Left renal pelvis (tissue), 4 donors: ENCODE data around the gene SUPT20H. TPM values are rescaled to one million over a fixed set of nuclear protein-coding genes. Genes with fewer than 3 reads are reported as not detected.
"Not testable (repeated sequence)": the region's sequence is repeated elsewhere in the genome, so short reads cannot be mapped to it uniquely, and the experiment has no call there.

Source experiments
- DNase-seq, 4 donors: peaks; one replicate each; pipeline ENCODE4 v3.0.0-alpha.2; 2013; ENCODE audit warnings: low read depth in 4 of 4, low spot score in 3 of 4
- polyA plus RNA-seq, 4 donors: library from polyadenylated mRNA; unstranded; fragments of 120-200 nt; gene quantifications; one replicate each; pipeline ENCODE4 v1.2.1, GENCODE V29; 2013; ENCODE audit not compliant: insufficient read length in 4 of 4

Gene SUPT20H
- polyA plus RNA-seq, 4 donors = 90.2 to 116 (median 97.9) TPM

DNA sequence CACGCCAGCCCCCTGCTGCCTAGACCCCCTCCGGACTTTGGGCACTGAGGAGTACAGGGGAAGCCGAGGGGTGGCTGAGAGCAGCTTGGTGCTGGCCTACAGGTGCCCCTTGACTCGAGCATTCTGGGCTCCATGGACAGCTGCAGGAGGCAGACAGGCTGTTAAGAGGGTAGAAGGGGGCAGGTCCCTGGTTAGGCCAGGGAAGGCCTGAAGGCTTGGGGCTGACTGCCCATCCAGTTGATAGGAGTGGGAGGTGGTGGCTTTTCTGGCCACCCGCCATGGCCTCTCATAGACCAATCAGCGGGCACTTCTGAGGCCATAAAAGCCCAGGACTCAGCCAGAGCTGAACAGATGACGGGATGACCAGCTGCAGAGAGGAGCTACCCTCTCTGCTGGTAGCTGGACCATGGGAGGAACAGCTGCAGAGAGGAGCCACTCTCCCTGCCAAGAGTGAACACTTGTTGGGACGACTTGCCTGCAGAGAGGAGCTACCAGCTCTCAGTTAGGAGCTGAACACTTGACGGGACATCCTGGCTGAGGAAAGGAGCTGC, 10.7 kb upstream of the SUPT20H start:
- DNase-seq = no peak

DNA sequence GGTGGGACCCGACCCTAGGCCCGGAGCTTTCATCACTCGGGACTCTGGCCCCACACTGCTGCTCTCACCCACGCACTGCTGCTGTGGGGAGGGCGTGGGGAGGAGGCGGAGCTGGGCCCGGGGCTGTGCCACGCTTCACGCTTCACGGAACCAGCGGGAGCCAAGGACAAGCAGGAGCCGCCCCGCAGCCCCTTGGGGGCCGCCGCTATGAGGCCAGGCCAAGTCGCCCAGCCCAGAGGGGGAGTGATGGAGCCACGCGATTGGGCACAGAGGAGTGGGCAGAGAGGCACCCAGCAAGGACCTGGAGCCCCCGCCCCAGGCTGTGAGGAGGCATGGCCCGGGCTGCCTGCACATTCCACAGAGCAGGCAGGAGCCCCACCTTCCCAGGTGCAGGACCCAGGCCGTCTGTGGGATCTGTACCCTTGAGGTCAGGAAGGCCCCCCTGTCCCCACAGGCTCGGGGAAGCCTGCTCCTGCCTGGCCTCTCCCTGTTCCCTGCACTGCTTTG, 10.2 kb upstream of the SUPT20H start:
- no peak for DNase-seq

DNA sequence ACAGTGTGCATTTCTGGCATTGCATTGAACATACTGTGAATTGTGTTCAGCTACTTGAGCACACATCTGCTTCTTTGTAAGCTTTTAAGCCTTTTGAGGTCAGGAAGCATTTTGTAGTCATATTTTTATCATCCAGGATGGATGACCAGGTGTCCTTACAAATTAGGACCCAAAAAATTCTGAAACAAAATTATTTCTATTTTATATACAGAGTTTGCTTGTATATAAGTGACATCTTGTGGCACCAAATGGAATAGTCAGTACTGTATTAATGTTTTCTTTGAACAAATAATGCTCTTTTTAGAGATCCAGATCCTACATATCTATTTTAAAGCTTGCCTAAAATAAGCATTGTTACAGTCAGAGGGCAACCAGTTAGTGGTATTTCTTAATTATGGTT, 9.5 kb upstream of the SUPT20H start:
- no peak for DNase-seq

DNA sequence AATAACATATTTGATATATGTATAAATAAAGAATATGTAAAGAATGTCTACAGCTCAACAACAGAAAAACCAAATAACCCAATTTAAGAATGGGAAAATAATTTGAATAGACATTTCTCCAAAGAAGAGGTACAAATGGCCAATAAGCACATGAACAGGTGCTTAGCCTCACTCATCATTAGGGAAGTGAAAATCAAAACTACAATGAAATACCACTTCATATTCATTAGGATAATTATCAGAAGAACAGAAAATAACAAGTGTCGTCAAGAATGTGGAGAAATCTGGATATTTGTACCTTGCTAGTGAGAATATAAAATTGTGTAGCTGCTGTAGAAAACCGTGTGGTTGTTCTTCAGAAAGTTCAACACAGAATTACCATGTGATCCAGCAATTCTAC, 8.4 kb upstream of the SUPT20H start:
- no peak for DNase-seq

DNA sequence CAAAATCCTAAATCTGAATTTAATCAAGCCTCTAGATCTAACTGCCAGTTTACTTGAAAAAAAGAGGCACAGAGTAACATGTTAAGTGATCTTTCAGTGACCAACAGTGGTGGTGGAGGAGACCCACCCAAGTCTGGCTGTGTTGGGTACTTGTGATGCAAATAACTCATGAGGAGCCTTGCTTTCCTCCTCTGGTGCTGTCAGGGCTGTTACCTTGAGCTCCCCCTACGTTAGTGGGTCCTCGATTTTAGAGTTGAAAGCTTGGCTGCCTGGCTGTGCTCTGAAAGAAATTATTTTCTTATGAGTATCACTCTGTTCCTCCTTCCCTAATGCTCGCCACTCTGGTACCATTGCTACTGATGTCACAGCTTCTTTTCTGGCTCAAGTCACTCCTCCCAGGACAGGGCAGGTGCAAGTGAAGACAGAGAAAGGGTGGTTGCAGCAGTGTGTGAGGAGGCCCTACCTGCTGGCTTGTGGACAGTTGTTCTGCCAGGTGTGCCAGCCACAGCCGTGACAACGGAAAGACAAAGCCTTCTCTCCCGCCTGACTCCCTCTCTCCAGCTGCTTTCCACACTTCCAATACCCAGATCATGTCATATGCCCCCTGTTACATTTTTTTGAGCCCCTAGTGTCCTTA, 6.5 kb upstream of the SUPT20H start:
- no peak for DNase-seq

DNA sequence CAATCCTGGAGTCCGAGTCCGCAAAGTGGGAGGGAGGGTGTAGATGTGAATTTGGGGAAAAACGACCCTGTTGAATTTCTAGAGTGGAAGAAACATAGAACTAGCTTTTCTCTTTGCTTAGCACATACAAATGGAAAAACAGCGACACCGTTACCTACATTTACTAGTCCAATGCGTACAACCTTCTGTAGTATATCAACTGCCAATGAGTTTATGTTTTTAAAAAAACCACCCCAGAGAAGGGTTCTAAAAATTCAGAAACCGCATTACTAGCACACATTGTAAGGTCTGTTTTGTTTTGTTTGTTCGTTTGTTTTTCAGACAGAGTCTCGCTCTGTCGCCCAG, 332 bp upstream of the SUPT20H start:
- no peak for DNase-seq

DNA sequence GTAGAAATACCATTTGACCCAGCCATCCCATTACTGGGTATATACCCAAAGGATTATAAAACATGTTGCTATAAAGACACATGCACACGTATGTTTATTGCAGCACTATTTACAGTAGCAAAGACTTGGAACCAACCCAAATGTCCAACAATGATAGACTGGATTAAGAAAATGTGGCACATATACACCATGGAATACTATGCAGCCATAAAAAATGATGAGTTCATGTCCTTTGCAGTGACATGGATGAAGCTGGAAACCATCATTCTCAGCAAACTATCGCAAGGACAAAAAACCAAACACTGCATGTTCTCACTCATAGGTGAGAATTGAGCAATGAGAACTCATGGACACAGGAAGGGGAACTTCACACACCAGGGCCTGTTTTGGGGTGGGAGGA, 3.3 kb downstream of the SUPT20H start:
- DNase-seq = not testable (repeated sequence)

DNA sequence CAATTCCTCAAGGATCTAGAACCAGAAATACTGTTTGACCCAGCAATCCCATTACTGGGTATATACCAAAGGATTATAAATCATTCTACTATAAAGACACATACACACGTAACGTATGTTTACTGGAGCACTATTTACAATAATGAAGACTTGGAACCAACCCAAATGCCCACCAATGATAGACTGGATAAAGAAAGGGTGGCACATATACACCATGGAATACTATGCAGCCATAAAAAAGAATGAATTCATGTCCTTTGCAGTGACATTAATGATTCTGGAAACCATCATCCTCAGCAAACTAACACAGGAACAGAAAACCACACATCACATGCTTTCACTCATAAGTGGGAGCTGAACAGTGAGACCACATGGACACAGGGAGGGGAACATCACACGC, 6.4 kb downstream of the SUPT20H start:
- DNase-seq = not testable (repeated sequence)

DNA sequence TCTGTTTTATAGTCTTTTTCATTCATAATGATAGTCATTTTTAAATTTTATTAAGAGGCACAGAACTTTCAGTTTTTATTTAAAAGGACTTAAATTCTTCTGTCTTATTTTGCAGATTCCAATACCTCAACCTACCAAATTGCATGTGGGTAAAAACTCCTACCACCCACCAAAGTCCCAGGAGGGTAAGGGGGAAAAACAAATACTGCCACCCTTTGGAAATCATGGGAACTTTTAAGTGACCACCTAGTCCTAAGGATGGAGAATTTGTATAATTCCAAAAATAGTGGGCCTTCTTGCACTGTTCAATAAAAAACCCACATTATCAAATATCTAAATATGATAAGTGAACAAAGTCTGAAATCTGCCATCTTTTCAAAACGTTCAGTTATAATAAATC, 9.7 kb downstream of the SUPT20H start:
- no peak for DNase-seq

DNA sequence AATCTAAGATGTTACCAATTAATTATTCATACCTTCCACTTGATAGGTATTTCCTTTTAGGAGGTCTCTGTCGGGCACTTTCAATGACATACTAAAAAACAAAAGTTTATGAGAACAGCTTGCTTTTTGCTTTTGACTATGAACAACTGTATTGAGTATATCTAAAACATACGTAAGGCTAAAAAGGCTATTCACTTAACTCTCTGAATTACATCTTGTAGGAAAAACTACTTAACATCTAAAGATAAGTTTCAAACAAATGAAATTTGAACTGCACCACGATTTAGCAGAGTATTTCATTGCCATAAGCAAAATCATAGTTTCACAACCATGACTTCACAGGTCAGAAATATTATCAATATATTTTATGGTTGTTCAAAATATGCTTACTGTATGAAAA, 11.6 kb downstream of the SUPT20H start:
- no peak for DNase-seq

DNA sequence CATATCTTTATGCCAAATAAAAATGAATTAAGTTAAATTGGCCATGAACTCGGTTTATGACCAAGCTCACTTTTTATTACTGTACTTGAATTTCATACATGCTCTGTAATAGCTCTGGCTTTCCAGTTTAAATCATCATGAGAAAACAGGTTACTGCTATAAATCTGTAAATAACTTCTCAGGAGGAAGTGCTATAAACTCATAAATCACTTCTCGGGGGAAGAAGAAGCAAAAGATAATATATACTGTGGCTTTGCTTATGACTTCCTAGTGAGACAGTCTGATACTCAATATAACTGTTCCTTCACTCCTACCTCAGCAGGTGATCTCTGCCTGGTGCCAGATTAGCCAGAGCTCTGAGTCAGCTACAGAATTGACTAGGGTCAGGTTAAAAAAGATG, 12.5 kb downstream of the SUPT20H start:
- no peak for DNase-seq

DNA sequence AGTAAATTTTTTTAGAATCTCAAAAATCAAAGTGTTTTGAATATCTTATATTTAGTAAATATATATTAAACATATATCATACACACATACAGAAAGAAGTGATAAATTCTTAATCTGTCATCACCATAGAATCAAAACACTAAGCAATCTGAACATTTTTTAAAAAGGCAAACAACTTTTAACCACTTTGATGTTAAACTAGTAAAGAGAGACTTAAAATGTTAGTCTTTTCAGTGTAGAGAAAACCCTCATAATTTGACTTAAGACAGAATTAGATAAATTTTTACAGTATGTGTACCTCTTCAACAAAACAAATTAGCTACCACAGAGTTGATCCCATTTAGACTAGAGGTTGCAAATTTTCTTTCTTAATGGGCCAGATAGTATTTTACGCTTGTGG, 13.4 kb downstream of the SUPT20H start:
- DNase-seq = no peak

DNA sequence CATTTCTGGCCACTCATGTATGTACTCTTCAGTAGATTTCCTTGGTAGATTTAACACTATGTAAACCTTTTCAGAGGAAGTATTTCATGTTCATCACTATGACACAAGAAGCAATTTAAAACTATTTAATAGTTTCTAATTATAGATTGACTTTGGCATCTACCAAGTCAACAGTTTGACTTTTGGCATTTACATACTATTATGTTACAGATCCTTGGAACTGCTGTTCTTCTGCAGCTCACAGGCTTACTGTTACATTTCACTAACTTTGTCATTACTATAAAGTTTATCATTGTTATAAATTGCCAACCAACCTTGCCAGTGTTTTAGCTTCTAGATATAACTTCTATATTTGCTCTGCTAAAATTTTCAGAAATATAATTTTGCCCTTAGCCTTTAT, 18.7 kb downstream of the SUPT20H start:
- DNase-seq = no peak

DNA sequence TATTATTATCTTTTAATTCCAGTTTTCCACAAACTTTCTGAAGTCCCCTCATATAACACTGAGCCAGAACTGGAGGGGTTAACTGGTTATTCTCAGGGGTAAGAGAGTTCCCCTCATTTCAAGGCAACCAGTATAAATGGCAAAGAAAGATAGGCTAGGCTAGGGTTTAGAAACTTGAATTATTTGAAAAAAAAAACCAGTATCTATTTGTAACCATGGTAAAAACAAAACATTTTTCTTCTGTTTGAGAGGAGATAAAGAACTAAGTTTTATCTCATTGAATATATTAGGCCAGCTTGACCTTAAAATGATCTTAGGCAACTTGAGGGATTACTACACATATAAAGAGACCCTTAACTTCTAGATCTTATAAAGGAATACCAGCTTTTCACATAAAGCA, 19.6 kb downstream of the SUPT20H start:
- no peak for DNase-seq

DNA sequence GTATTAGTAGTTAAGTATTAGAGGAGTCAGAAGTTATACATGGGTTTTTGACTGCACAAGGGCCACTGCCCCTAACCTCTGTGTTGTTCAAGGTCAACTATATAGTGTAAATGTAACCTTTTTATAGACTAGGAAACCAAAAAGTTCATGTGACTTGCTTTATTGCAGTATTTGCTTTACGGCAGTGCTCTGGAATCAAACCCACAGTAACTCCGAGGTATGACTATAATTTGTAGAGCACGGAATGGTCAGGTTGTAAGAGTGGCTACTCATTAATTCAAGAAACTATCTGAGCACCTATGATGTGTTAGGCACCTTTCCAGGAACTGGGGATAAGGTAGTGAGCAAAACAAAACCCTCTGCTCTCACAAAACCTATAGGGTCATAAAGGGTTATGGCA, 22.2 kb downstream of the SUPT20H start:
- no peak for DNase-seq

DNA sequence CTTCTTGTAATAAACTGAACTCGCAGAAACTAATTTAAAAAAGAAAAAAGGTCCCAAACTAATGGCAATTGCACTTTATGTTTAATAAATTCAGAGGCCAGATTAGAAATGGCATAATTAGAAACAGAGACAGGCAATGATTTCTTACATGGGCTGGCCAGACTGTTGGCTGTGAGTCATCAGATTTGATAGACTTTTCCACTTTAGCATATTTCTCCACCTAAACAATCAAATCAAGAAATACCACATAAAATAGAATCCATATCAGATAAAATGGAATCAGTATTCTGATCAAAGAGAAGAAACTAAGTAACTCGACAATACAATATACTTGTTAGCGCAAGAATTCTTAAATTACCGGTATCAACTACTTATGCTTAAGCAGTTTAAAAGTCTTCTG, 29.9 kb downstream of the SUPT20H start:
- no peak for DNase-seq

DNA sequence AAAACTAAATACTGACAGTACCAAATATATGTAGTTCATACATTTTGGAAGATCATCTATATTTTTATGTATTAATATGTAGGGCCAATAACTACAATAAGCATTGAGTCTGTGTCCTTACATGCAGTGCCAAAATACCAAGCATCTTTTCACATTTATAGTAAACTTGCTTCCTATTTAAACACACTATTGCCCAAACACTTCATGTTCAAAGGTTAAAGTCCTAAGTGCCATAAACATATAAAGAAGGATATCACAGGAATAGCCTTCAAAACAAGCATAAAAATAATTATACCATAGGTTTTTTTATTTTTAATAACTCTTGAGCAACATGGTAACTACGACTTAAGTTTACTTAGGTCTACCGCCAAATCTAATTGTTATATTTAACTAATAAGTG, 31.8 kb downstream of the SUPT20H start:
- no peak for DNase-seq

DNA sequence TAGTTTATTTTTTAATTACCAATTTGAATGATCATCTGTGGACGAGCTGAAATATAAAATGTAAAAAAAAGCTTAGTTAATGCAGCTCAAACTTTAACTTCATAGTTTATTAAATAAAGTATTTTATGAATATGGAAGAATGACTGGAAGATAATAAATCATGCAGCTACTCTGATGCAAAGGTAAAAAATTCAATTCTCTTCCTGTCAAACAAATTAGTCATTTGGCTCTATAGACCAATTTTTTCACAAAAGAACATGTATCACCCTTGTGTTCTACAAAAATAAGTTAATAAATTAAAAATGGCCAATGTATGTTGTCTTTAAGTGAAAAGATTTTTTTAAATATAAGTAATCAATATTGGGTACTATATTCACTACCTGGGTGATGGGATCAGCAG, 32.7 kb downstream of the SUPT20H start:
- no peak for DNase-seq

DNA sequence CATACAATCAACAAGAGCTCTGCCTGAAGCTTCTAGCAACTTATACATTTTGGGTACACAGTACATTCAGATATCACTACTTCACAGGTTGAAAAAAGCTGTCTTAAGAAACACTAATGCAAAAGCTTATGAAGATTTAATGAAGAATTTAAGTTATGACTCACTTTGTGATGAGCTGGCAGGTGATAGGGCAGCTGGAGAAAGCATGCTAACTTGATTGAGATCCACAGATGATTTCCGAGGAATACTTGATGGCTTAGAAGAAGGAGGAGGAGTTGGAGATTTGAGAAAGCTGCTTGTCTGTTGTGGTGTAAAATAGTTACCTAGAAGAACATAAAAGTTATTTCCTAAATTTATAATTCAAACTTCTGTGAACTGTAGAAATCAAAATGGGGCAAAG, 35.6 kb downstream of the SUPT20H start:
- no peak for DNase-seq

DNA sequence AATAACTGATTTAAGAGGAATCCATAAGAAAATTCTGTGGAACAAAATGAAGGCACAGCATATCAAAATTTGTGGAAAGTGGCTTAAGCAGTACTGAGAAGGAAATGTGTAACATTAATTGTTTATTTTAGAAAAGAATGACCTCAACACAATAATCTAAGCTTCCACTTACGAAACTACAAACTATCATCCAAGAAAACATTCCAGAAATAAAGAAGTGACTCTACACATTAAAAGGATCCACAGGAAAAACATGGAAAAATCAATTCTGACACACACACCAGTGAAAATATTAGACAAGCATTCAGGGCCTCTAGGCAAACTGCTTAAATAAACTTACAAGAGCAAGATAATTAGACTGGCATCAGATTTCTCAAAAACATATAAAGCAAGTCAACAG, 44.9 kb downstream of the SUPT20H start:
- DNase-seq = no peak

DNA sequence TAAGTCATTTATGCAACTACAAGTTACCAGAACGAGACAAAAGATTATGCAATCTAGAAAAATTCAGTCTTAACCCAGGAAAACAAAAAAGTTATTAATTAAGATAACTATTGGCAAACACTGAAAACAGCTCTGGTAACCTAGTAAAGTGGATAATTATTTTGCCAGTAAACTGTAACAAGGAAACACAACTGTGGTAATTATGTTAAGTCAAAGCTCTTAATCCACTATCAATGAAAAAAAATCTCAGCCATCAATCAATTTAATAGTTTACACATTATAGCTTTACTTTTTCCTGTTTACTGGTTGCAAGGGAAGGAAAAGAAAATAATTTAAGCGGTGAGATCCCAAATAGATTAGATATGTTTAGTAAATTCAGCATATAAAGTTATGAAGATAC, 47.7 kb downstream of the SUPT20H start:
- no peak for DNase-seq

DNA sequence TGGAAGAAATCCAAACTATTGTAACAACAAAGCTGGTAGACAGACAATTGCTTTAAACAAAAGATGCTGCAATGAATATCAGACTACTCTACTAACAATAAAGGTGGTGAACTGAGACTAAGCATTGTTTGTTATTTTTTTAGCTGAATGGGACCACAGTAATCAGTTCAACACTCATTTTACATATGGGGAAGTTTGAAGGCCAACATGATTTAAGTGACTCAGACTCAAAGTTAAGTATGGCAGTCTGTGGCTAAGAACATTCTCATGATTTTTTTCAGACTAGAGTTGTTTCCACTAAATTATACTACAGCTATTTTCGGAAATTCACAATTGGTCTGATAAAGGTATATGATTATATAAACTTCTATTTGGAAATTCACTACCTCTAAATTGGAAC, 48.5 kb downstream of the SUPT20H start:
- DNase-seq = no peak

DNA sequence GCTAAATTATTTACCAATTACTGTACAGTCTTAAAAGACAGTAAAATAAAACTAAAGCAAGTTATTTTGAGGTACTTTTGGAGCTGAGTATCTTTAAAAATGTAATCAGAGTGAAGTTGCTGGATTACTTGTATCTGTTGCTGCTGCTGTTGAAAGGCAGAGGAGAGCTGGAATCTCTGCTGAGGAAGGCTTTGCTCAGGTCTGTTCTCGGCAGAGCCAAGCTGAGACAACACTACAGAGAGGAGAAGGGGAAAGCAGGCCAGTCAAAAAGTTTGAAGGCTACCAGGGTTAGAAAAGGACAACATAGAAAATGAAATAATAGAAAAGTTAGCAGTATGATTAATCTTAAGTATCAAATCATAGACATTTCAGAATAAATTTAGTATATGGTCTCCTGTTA, 49.1 kb downstream of the SUPT20H start:
- no peak for DNase-seq
